AML-193 (cell line): ENCODE results near the gene GOLGA6A.
"Not testable (repeated sequence)": the region's sequence is repeated elsewhere in the genome, so short reads cannot be mapped to it uniquely, and the experiment has no call there.

Experiments
- DNase-seq, 2 experiments: peaks; one replicate each; lab custom pipeline; 2025; lab: John Stamatoyannopoulos, UW

The GOLGA6A gene

DNA sequence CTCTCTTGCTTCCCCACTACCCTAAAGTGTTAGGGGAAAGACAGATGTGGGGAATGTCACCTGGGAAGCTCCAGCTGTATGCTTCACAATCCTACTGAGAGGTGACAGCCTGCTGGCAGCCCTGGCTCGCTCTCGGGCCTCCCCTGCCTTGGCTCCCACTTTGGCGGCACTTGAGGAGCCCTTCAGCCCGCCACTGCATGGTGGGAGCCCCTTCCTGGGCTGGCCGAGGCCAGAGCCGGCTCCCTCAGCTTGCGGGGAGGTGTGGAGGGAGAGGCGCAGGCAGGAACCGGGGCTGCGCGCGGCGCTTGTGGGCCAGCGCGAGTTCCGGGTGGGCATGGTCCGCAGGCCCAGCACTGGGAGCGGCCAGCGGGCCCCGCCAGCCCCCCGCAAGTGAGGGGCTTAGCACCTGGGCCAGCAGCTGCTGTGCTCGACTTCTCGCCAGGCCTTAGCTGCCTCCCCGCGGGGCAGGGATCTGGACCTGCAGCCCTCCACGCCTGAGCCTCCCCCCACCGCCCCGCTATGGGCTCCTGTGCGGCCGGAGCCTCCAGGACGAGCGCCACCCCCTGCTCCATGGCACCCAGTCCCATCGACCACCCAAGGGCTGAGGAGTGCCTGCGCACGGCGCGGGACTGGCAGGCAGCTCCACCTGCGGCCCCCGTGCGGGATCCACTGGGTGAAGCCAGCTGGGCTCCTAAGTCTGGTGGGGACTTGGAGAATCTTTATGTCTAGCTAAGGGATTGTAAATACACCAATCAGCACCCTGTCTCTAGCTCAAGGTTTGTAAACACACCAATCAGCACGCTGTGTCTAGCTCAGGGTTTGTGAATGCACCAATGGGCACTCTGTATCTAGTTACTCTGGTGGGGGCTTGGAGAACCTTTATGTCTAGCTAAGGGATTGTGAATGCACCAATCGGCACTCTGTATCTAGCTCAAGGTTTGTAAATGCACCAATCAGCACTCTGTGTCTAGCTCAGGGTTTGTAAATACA, 29.8 kb downstream of the GOLGA6A start:
- not testable (repeated sequence) for DNase-seq

DNA sequence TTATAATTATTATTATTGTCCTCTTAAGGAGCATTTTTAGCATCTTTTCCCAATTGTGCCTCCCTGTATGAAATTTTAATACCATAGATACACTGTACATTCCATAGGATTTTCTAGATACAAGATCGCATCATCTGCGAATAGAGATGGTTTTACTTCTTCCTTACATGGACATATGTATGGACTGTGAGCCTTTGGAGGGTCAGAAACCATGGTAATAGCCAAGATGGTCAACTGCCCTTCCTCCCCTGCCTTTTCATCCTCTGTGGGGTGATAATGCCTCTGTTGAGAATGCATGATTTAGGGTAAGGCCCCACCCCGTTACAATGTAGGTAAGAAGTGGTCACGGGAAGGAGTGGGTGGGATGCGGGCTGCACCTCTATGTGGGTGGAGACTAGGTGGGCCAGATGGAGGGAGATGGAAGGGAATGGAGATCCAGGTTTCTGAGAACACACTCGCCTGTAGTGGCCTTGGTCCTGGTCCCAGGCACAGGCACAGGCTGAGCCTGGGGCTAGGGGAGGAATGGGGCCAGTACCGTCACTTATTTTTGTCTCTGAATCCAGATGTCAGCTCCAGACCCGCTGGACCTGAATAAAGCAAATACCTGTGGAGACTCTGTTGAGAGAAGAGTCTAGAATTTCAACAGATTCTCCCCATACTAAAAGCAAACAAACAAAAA, 31.7 kb downstream of the GOLGA6A start:
- DNase-seq, result no peak

DNA sequence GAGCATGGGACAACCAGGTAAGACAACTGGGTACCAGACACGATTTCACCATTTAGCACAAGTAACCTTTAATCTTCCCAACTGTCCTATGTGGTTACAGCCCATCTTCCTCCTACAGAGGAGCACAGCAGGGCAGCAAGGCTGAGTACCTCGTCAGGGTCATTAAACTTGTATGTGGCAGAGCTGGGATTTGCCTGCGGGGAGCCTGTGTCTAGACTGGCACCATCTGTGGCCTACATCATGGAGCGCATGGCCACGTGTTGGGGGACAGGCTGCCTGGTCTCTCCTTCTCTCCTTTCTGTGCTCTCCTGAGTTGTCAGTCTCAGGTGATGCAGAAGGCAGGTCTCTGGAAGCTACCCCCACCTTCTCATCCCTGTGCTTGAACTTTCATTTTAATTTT, 32.2 kb downstream of the GOLGA6A start:
- no peak for DNase-seq

DNA sequence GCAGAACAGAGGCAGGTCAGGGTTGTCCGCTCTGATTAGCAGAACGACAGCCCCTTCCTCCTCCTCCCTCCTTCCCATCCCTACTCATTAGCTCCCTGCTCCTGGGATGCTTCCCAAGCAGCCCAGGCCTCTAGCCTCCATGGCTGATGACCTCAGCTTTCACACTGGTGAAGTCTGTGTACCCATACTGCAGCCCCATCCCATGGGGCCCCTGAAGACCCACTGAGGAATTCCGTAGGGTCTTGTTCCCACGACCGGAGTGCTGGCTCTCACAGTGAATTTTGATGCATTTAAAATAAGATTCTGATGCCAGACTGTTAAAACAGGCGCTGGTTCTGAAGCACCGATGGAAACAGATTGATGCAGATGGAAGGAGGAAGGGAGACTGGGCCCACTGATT, 36.1 kb downstream of the GOLGA6A start:
- no peak for DNase-seq

DNA sequence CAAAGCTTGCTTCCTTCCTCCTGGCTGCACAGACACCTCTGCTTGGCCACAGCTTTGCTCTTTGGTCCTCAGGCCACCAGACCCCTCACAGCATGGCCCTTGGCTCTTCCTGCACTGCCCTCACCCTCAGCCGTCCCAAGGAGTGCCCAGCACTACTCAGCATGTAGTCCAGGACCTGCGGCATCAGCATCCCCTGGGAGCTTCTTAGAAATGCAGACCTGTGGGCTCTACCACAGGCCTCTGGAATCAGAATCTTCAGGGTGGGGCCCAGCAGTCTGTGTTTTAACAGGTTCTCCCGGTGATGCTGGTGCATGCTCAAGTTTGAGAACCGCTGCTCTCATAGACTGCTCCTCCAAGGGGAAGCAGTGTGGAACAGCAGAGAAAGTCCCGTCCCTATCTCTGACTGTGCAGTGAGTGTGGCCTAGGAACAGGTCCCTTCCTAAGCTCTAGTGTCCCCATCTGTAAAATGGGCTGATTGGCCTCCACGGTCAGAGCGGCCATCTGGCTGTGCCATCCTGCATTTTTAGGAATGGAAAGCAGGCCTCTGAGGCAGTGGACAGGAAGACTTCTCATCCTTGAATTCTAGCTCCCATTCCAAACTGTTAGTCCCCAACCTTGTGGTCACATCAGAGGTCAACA, 36.6 kb downstream of the GOLGA6A start:
- DNase-seq, result no peak

DNA sequence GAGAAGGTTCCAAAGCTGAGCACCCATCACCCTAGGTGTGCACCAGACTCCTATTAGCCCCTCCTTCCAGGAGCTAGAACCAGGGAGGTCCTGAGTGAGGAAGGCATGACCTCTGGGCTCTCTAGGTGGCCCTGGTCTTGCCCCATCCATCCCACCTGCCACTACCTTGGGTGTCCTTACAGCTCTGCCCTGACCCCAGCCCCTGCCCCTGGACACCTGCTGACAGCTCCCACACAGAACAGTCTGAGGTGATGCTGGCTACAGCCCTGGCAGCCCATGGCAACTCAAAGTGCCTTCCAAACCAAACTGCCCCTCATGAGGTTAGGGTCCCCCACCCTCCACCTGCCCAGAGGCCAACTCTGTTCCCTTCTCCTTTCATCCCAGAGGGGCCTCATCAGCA, 37.2 kb downstream of the GOLGA6A start:
- DNase-seq, result no peak

DNA sequence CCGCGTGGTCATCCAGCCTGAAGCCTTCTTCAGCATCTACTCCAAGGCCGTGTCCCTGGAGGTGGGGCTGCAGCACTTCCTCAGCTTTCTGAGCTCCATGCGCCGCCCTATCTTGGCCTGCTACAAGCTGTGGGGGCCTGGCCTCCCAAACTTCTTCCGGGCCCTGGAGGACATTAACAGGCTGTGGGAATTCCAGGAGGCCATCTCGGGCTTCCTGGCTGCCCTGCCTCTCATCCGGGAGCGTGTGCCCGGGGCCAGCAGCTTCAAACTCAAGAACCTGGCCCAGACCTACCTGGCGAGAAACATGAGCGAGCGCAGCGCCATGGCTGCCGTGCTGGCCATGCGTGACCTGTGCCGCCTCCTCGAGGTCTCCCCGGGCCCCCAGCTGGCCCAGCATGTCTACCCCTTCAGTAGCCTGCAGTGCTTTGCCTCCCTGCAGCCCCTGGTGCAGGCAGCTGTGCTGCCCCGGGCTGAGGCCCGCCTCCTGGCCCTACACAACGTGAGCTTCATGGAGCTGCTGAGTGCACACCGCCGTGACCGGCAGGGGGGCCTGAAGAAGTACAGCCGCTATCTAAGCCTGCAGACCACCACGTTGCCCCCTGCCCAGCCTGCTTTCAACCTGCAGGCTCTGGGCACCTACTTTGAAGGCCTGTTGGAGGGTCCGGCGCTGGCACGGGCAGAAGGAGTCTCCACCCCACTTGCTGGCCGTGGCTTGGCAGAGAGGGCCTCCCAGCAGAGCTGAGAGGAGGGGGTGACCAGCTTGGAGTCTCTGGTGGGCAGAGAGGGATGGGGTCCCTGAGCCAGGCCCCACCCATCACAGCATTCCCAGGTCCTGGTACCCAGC, 37.9 kb downstream of the GOLGA6A start:
- DNase-seq, result no peak

DNA sequence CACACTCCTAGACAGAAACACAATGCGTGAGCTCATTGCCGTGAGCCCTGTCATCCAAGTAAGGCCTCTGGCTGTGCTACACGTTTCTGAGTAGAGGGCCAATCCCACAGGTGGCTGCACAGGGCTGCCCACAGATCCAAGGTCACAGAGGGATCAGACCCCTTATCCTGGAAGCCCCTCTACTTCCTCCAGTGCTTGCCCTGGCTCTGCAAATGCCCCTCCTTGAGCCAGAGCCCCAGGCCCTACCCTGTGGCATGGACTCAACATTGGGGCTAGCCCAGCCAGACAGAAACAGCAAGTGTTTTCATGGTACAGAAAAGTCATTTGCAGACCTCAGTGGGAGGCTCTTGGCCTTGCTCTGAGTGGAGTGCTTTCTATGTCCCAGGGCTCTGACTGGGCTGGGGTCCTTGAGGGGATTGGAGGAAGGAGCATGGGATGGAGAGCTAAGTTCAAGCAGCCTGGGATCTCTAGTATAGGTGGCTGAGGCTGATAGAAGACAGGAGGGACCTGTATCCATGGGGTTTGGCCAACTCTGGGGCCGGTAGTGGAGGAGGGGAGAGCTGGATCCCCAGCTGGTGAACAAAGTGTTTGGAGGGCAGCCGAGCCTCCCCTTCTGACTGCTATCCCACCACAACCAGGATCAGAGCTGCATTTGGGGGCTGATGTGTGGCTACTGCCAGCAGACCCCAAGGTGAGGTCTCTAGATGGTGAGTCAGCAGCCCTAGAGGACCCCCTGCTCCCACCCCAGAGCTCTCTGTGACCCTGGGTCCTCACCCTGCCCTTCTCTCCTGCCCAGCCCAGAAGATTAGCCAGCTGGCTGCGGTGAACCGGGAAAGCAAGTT, 38.7 kb downstream of the GOLGA6A start:
- no peak for DNase-seq

DNA sequence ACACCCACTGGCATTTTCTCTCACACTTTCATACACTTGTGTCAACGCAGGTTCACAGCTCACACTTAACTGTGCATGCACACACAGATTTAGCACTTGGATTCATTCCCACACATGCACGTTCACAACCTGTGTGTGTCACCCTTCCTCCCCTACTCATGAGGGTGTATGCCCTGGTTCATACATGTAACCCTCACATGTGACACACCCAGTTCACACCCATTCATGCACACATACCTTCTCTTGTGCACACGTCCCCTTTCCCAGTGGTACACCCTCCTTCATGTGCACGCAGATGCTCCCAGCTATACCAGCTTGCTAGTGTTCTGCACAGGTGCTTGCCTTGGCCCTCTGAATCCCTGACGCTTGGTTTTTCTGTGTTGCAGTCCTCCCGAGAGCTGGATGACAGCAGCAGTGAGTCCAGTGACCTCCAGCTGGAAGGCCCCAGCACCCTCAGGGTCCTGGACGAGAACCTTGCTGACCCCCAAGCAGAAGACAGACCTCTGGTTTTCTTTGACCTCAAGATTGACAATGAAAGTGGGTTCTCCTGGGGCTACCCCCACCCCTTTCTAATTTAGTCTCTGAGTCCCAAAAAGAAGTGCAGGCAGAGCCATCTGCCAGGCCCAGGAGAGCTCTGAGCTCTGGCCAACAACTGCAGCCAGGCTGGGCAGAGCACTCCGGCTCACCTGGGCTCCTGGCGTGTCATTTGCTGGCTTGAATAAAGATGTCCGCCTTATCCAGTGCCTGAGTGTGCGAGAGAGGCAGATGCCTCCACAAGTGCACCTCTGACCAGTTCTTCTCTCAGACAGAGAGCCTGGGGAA, 39.5 kb downstream of the GOLGA6A start:
- DNase-seq, result no peak

DNA sequence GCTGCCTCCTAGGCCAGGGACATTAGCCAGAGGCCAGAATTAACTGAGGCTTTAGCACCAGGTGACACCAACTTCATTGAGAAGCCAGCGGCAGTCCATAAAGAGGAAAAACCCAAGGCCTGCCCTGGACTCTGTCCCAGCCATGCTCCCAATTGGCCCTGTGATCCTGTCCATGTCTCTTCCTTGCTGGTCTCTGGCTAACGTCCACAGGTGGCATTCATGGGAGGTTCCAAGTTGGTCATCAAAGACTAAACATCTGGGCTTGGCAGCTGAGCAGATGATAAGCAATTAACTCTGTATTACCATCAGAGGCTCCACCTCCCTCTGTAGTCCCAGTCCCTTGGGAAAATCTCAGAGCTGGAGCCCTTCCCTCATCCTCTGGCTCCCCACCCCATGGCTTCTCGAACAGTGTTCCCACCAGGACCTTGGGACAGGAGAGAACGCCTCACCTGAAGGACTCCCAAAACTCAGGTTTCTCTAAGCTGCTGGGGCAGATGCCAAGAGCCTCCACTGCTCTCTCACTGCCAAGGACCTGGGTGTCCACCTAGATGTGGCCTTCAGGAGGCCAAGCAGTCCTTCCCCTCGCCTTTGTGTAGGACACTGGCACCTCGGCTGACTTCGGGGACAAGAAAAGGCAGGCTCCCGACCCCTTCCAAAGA, 40.4 kb downstream of the GOLGA6A start:
- DNase-seq, result no peak

DNA sequence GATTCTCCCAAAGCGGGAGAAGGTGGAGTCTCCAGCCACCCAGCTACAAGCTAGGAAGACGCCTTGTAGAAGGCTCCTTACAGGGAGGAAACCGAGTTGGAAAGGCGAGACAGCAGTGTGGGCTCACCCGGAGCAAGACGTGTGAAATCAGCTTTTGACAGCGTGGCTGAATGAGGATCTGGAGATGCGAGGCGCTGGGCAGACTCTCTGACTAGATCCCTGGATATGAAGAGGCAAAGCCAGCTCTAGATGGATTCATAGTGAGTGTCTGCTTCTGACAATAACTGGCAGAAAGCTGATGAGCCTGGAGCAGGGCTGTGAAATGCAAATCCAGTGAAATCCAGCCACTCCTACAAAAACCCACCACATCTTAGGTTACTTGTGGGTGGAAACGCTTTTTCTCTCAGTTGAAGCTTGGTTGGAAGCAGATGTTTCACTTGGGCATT, 41.0 kb downstream of the GOLGA6A start:
- no peak for DNase-seq

DNA sequence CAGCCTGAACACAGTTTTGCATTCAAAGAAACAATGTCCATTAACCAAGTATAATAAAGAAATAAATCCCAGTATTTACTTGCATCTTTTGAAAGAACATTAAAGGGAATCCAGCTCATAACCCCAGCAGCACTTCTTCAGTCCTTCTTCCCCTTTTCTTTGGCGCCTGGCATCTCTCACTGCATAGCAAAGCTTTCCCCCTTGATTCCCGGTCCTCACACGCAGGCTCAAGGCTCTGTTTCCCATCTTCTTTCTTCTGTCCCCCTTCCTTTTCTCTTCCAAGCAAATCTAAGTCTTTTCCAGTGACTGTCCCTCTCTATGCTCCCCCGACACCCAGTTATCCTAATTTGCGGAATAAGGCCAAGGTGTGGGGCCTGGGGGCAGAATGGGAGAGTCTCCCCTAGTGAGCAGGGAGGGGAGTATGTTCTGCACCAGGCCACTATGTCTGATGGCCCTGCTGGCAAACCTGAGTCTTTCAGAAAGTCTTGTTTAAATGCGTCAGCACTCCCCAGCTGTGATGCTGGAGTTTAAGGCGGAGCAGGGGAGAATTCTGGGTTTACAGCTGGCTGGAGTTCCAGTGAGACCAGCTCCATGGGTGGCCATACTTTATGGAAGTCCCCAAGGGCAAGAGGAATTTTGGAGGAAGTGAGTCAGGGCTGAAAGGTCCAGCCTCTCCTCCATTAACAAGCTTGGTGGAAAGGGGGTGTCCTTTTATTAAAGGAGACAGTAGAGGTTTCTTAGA, 42.1 kb downstream of the GOLGA6A start:
- no peak for DNase-seq

DNA sequence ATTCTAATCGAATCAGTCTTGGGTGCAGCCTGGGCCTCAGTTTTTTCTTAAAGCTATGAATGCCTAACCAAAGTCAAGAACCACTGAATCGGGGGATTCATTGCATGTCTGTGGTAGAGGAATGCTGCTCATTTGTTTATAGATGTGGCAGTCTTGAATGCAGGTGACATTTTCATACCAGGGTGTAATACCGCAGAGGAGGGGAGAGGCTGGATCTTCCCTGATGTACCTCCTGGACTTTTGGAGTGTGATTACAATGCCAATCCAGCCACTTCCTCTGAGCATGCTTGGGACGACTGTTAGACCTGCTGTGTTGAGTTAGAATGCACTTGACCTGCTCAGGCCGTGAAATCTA, 42.7 kb downstream of the GOLGA6A start:
- DNase-seq, result no peak

DNA sequence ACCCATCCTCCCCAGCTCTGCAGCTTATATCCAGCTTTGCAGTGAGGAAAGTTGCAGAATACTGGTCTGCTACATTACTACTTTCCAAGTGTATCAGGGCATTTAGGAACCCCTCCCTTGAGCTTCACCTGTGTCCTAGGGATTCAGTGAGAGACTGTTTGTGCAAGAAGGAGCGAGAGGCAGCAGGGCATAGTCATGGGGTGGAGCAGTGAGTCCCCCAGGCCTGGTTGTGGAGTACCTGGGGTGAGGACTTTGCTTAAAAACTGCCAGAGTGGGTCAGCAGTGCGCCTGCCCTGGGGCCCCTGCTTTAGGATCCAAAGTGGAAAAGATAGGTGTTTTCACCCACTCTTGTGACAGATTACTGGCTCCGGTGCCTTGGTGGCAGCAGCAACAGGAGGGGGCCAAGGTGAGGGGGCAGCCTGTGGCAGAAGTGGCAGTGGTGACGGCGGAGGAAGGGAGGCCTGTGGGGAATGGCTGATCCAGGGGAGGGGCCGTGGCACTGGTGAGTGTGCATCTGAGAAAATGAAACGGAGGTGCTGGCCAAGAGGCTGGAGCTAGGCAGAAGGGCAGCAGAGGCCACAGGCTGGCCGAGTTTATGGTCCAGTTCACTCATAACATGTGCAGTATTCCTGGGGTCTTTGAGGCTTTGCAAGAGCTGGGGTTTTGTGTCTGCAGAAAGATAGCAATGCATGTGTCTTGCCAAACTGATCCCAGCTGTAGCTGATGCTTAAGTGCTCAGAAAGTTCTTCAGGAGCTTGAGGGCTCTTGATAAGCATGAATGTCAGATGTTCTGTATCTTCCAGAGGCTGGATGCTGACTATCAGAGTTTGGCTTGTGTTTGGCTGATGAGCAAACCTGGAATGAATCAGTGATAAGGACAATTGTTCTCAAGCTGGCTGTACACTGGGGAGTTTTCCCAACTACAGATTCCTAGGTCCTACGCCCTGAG, 43.4 kb downstream of the GOLGA6A start:
- no peak for DNase-seq

DNA sequence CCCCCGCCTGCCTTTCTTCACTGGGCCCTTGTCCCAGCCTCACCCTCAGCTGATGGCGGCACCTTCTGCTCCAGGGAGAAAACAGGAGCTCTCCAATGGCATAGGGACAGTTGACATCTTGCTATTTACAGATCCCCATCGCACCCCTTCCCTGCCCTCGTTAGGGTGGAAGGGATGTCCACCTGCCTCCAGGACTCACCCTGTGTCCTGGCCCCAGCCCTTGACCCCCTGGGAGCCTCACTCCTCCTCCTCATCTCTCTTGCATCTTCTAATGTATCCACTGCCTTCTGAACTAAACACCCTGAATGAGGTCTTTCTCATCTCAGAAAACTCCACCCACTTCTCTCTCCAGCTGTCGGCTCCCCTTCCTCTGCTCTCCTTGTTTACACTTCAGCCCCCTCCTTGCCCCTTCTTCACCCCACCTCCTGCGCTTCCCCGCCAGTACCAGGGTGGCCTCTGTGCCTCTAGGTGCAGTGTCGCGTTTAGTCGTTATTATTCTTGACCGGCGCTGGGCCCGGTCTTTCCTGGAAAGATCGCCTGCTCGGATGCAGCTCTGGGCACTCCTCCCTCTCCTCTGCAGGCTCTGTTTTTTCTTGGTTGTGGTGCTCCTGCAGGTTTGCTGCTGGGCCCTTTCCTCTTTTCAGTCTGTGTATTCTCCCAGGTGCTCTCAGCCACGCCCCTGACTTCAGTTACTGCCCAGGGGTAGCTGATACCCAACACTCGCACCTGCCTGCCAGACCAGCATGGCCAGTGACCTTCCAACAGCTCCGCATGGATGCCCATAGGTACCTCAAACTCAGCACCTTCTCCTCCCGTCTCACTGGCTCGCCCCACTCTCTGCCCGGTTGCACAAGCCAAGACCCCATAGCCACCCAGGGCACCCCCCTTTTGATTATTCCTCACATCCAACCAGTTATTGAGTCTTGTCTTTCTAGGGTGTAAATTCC, 44.9 kb downstream of the GOLGA6A start:
- no peak for DNase-seq
